Stomach (tissue), 4 donors: ENCODE data around the gene OPN1SW.

Experiments used
- POLR2AphosphoS5 ChIP-seq, 3 donors: sonication (generic); formaldehyde crosslinking; IDR thresholded peaks; one replicate each; pipeline ENCODE4 v1.6.1; 2016; ENCODE audit warnings: antibody characterized with exemption in 3 of 3
- TF ChIP-seq, protein P1 (sequence below), 7 experiments: fragments of 450-650 bp in 4 of 7; fragments of 200-600 bp in 3 of 7; sonication (generic) in 3 of 7; IDR thresholded peaks; one replicate each; pipeline ENCODE4 v1.5.1; 2016 to 2019; ENCODE audit warnings: antibody characterized with exemption in 7 of 7, control low read depth in 2 of 7, mild to moderate bottlenecking in 1 of 7

DNA sequence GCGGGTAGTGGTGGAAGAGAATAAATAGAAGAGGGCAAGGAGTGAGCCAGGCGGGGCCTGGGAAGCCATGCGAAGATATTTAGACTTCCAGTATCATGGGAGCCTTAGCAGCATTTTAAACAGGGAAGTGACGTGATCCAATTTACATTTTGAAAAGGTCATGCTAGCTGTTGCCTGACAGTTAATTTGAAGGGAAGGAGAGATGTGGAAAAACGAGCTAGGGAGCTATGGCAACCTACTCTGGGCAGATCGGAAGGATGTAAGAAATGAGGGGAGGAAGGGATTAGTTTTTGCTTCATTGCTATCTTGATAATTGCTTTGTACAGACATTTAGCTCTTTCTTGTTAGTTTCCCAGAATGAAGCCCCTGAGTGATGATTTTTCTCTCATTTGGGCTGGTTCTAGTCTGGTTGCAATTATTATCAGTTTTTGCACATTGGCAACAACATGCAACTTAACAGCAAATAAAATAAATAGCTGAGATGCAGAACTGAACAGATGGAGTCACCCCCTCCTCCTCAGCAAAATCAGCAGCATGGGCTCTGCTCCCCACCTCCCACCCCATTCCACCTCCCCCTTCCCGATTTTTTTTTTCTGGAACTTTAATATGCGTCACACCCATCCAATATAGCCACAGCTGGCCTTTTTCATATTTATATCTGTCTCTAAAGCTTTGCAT is 49.4 kb downstream of the OPN1SW start:
- TF ChIP-seq, protein P1, sequence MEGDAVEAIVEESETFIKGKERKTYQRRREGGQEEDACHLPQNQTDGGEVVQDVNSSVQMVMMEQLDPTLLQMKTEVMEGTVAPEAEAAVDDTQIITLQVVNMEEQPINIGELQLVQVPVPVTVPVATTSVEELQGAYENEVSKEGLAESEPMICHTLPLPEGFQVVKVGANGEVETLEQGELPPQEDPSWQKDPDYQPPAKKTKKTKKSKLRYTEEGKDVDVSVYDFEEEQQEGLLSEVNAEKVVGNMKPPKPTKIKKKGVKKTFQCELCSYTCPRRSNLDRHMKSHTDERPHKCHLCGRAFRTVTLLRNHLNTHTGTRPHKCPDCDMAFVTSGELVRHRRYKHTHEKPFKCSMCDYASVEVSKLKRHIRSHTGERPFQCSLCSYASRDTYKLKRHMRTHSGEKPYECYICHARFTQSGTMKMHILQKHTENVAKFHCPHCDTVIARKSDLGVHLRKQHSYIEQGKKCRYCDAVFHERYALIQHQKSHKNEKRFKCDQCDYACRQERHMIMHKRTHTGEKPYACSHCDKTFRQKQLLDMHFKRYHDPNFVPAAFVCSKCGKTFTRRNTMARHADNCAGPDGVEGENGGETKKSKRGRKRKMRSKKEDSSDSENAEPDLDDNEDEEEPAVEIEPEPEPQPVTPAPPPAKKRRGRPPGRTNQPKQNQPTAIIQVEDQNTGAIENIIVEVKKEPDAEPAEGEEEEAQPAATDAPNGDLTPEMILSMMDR (IDR thresholded peaks at IDR 0.05): no peak
- TF ChIP-seq POLR2AphosphoS5 (IDR thresholded peaks at IDR 0.05): no peak
